ENCODE results near the gene DENND4B.
"Not testable (repeated sequence)": the region's sequence is repeated elsewhere in the genome, so short reads cannot be mapped to it uniquely, and the experiment has no call there.

DENND4B gene, protein sequence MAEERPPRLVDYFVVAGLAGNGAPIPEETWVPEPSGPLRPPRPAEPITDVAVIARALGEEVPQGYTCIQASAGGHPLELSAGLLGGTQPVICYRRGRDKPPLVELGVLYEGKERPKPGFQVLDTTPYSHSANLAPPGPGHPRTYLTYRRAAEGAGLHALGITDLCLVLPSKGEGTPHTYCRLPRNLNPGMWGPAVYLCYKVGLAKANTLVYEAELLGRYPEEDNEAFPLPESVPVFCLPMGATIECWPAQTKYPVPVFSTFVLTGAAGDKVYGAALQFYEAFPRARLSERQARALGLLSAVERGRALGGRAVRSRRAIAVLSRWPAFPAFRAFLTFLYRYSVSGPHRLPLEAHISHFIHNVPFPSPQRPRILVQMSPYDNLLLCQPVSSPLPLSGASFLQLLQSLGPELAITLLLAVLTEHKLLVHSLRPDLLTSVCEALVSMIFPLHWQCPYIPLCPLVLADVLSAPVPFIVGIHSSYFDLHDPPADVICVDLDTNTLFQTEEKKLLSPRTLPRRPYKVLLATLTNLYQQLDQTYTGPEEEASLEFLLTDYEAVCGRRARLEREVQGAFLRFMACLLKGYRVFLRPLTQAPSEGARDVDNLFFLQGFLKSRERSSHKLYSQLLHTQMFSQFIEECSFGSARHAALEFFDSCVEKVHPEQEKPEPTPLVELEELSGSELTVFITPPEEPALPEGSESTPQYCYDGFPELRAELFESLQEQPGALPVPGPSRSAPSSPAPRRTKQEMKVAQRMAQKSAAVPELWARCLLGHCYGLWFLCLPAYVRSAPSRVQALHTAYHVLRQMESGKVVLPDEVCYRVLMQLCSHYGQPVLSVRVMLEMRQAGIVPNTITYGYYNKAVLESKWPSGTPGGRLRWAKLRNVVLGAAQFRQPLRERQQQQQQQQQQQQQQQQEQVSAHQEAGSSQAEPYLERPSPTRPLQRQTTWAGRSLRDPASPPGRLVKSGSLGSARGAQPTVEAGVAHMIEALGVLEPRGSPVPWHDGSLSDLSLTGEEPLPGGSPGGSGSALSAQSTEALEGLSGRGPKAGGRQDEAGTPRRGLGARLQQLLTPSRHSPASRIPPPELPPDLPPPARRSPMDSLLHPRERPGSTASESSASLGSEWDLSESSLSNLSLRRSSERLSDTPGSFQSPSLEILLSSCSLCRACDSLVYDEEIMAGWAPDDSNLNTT (N-terminal part only)

DNA sequence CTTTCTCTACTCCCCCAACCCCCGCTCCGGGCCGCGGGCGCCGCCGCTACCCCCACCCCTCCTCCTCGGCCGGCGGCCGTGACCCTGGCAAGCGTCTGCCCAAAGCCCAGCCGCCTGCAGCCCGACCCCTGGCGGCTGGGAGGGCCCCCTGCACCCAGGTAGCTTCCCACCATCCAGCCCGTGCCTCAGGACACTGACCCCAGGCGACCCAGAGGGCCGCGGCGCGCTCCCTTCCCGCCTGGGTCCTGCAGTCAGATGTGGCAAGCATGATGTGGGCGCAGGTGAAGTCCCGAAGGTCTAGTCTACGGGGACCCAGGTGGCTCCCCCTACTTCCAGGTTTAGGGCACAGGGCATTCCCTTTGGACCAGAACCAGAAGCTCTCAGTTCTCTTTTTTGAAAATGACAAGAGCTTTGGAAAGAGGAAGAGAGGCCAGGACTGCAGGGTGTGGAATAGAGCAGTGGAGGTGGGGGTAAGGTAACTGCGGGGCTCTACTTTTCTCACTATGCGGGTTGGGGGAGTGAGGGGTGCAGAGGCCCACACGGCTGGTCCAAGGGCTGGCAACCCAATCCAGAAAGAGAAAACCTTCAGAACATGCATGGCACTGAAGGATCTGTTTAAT lies at the start of gene DENND4B:
Gene DENND4B, minus strand, starts transcription at position 97 of the 620 bp plus-strand sequence. CDS start 2,344 bp downstream, outside the sequence.
- DNase-seq, result peak; percentile 93

DNA sequence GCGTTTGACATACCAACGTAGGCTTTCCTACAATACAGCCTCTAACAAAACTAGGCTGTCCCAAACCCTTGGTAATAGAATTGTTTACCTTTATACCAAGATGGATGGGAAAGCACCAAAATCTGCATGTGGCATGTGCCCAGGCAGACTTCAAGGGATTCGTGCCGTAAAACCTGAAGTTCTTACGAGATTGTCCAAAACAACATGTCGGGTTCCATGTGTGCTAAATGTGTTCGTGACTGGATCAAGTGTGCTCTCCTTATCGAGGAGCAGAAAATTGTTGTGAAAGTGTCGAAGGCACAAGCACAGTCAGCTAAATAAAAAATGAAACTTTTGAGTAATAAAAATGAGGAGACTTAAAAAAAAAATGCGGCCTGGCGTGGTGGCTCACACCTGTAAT lies 49.1 kb upstream of the DENND4B start:
- DNase-seq, result no peak

DNA sequence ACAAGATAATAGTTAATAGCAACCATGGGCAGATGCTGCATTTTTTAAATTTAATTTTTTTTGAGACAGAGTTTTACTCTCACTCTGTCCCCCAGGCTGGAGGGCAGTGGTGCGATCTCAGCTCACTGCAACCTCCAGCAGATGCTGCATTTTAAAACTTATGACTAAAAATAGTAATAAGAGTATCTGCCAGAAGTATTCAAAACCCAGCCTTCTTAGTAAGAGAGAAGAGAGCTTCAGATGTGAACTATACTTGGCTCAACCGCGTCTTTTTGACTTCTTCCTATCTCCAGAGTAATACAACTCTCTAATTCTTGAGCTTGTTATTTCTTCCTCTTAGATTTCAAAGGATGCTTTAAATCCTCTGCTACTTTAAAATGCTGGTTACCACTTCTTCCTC lies 48.7 kb upstream of the DENND4B start:
- DNase-seq, result no peak

DNA sequence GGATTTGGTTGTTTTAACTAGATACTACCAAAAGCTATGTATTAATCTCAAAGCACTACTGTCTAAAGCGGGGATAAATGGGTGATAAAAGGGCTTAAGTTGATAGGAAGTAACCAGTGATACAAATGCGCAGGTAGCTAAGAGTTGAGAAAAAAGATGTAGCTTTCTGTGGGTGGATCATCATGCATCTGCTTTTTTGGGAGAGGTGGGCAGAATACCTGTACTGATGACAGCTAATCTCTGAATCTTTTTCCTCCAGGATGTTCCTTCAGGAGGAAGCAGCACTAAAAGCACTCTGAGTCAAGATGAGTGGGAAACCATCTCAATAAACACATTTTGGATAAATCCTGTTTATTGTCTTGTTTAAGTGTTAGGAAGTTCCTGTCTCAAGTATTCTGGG lies 45.3 kb upstream of the DENND4B start:
- no peak for DNase-seq

DNA sequence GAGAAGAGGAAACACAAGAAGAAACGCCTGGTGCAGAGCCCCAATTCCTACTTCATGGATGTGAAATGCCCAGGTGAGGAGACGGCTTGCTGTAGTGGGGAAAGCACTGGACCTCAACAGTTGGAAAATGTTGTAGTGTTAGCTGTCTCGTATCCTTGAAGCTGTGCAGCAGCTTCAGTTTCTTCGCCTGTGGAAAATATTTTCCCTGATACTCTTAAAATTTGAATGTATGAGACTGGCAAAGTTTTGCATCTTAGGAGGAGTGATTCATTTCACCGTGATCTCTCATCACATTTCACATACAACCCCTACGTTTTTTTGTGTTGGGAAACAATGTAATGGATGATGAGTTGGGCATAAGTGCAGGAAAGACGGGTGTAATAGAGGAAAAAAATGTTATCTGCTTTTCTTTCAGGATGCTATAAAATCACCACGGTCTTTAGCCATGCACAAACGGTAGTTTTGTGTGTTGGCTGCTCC lies 44.7 kb upstream of the DENND4B start:
- DNase-seq, result no peak

DNA sequence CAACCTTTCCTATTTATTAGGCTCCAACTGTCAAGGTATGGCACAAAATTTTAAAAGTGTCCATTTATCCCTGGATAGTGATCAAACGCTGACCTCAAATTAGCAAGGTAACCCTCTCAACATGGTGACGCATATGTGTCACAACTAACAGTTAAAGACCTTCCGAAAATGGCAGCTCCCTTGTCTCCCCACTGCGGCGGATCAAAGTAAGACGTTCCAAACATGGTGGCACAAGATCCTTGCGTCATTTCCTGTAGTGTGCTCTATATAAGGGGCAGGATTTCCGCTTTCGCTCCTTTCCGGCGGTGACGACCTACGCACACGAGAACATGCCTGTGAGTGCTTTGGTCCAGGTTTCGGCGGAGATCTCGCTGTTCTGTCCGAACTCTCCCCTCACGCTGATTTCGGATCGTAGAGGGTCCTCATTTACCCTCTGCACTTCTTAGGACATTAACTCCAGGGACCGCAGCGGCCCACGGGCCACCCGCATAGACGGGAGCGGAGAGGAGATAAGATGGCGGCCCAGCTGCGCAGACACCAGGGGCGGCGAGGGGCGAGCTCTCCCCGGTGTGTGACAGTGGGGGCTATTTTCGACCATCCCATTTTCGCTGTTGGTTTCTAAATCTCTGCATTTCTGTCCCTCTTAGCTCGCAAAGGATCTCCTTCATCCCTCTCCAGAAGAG lies 44.1 kb upstream of the DENND4B start, which contains the start of gene RPS27:
Gene RPS27, plus strand, starts transcription at position 295 of the 683 bp plus-strand sequence. Its CDS starts 35 bp downstream, at position 330.
- peak; percentile 99 for DNase-seq

DNA sequence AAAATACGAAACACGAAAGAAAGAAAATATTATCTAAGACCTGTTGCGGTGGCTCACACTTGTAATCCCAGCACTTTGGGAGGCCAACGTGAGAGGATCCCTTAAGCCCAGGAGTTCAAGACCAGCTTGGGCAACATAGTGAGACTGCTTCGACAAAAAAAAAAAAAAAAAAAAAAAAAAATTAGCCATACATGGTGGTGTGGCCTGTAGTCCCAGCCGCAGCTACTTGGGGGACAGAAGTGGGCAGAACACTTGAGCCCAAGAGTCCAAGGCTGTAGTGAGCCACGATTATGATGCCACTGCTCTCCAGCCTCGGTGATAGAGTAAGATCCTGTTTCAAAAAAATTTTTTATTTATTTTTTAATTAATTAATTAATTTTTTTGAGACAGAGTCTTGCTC lies 41.1 kb upstream of the DENND4B start:
- no peak for DNase-seq

DNA sequence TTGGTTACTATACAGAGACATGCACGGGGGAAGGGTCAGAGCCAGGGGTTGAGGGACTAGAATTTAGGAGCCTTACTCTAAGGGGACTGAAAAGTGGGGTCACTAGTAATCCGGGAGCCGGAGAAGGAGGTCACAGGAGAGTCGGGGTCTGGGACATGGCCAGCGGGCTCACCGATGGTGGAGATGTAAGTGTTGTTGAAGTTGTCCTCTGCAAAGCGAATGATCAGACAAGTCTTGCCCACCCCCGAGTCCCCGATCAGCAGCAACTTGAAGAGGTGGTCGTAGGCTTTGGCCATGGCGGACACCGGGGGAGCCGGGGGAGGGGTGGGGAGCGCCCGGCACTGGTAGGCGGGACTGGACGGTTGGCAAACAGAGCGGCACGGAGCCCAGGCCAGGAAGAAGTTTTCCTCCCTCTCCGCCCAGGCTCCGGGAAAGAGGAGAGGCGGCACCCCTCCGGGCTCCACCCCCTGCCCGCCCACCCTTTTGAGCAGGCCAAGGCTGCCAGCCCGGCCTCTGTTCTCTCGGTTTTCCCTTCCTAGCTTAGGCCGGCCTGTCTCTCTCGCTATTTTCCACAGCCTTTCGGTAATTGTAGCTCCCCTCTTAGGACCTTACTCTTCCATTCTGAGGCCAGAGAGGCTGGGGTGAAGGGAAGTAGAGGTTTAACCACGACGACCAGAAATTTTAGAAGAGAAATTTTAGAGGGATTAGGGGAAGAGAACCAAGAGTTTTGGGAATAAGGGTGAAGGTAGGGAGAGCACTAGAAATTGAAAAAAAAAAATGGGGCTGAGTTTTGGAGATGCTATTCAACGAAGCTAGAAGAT lies 39.6 kb upstream of the DENND4B start, which contains the start of gene RAB13:
Gene RAB13, minus strand, starts transcription at position 399 of the 821 bp plus-strand sequence. Its CDS starts 103 bp downstream, at position 296.
- DNase-seq, result peak; percentile 83

DNA sequence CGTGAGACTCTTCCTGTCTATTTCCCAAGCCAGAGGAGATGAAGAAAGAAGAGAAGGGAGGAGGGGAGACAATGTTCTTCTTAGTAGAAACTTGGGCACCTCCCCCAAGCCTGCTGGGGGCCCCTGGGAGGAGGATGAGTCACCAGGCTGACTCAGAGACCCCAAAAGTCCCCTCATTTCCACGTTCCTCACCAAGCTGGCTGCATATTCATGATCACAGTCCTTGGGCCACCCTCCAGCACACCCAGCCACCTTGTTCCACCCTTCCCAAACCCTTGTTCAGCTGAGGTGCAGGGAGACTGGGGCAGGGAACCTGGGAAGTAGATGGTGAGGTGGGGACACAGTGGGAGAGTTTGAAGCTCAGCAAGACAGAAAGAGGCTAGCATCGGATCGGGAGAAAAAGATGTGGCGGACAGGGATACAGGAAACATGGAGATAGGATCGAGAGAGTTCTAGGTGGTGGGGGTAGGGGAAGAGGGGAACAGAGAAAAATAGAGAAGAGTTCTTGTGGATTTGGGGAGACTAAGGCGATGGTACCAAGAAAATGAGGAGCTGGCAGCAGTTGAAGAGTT lies 38.9 kb upstream of the DENND4B start:
- peak; percentile 64 for DNase-seq

DNA sequence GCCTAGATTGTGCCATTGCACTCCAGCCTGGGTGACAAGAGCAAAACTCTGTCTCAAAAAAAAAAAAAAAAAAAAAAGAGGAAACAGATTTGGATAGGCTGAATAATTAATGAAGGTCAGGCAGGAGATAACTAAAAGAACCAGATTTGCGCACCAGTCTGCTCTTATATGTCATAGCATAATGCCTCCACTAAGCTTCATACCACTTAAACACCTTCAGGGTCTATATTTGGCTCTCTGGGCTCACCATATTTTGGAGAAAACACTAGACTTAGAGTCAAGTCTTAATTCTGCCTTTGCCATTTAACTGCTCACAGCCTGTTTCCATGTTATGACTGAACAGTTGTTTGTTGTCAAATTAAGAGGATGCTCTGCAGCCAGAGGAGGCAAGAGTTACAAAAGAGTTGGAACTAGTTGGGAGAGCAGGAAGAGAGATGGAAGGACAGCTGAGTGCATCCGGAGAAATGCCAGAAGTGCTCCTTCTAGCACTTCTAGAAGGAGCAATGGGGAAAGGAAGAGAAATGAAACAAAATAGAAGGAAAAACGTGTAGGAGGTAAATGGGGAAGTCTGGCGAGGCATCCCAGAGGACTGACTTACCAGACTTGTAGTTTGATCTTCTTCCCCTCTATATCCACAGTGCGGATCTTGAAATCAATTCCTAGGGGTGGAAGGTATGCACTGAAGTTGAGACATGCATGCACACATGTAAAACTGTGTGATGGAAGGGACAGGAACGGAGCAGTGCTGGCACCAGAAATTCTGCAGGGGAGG lies 37.8 kb upstream of the DENND4B start:
- DNase-seq, result no peak

DNA sequence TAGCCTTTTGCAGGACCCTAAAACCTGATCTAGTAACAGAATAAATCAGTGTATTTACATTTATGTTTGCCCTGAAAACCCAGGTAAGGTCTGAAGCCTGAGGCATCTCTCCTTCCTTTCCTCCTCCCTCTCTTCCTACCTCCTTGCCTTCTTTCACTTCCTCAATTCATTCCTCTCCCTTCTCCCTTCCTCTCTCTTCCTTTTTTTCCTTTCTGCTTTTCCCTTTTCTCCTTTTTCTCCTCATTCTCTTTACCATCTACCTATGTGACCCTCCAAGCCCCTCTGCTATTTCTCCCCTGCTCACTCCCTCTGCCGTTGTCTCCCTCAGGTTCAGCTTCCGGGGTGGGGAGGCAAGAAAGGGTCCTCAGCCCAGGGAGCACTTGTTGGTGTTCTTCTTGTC lies 35.2 kb upstream of the DENND4B start:
- DNase-seq, result not testable (repeated sequence)

DNA sequence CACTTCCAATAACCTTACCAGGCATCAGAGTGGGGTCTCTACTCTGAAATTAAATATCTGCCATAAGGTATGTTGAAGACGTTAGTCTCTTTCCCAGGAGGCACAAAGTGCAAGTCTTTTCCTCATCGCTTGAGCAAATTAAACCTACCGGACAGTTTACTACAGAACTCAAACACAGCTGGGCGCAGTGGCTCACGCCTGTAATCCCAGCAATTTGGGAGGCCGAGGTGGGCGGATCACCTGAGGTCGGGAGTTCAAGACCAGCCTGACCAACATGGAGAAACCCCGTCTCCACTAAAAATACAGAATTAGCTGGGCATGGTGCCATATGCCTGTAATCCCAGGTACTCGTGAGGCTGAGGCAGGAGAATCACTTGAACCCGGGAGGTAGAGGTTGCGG lies 32.6 kb upstream of the DENND4B start:
- DNase-seq, result not testable (repeated sequence)

DNA sequence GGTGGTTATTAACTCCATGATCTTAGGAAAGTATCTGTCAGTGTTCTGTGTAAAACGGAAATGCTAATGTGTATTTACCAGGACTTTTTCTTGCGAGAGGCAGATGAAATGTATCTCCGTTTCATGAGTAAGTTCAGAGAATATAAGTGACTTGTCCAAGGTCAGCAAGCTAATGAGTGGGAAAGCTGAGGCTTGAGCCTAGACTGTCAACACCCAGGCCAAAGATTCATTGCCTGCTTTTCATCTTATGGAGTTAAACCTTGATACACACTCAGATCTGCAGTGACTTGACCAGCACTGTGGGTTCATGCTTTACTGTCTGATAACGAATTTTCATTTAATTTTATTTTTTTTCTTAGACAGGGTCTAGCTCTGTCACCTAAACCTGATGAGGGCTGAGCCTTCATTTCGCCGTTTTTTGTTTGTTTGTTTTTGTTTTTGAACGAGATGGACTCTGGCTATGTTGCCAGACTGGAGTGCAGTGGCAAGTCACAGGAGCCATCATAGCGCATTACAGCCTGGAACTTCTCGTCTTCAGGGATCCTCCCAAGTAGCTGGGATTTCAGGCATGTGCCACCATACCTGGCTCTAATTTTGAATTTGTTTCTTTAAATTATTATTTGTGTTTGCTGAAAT lies 31.9 kb upstream of the DENND4B start:
- DNase-seq, result no peak

DNA sequence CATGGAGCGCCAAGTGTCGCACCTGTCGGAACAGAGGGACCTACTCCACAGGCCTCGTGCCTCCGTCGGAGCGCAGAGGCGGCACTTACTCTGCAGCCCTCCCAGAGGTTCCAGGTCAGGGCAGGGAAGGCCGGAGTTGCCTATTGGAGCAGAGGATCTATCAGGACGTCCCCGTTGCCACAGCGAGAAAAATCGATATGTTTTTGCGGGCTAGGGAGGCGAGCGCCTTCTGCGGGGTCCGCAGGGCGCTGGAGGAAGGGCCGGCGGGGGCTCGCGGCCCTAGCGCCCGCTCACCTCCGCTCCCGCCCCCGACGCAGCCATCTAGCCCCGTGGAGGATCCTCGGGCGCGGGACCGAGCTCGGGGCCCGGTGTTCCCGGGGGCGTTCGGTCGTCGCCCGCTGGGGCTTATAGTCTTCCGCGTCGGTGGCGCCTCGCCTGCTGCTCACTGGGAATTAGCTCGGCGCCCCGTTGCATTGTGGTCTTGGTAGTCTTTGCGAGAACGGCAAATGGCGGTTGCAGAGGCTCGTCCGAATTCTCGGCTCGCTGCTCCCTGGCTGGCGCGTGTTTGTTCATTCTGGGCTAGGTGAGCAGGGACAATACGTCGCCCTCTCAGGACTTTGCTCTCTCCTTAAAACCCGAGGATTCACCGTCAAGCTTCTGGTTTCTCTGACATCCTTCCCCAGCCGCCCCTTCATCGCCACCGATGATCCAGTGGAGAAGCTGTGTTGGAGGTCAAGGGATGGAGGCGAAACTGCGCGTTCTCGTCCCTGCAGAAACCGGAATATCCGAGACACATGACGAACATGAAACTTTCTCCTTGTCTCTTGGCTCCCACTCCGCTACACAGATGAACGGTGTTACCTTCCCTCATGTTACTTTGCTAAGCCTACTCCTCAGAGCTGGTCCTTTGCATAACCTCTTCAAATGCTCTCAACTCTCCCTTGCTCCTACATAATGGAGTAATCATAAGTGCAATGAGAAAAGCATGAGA lies 31.0 kb upstream of the DENND4B start, which contains the start of gene JTB:
Gene JTB, minus strand, starts transcription at position 425 of the 991 bp plus-strand sequence. Its CDS starts 422 bp downstream, at position 3.
- DNase-seq, result peak; percentile 95

DNA sequence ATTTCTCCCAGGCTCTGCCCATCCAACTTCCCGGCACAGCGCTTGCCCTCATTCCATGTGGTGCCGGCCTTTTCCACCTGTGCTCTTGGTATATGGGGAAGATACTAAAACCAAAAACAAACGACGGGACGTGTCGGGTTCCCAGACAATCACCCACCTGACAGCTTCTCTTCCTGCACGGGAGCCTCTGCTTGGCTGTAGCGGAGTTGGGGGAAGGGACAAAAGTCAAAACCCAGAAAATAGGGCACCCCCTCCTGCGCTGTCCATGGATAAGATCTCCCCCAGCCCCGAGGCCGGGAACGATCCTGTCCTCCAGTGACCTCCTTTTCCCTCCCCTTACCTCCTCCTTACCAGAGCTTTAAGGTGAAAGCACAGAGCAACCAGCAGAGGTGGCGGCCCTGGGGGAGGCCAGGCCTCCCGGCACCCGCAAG lies 30.3 kb upstream of the DENND4B start:
- DNase-seq, result peak; percentile 63

DNA sequence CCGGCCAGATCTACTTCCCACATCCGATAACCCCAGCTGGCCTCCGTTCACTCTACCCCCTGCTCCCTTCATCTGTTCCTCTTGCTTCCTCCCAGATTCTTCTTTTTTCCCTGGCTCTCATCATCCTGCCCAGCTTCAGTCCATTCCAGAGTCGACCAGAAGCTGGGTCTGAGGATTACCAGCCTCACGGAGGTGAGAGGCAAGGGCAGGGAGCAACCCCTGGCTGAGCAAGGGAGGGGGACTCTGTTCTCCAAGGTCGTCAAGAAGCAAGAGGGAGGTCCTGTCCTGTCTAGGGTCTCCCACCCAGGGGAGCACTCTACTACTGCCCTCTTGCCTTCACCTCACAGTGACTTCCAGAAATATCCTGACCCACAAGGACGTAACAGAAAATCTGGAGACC lies 27.0 kb upstream of the DENND4B start:
- no peak for DNase-seq

DNA sequence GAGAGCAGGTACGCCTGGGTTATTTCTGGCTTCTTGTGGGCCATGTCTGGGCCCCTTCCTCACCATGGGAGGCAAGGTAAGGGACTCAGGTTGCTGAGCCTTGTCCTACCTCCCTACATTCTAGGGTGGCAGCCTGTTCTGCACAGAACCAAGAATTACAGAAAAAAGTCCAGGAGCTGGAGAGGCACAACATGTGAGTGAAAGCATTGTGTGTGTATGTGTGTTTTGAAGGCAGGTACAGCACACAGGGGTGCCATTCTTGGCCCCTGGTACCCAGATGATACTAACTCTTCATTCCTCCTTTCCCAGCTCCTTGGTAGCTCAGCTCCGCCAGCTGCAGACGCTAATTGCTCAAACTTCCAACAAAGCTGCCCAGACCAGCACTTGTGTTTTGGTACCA lies 26.6 kb upstream of the DENND4B start:
- DNase-seq, result no peak

DNA sequence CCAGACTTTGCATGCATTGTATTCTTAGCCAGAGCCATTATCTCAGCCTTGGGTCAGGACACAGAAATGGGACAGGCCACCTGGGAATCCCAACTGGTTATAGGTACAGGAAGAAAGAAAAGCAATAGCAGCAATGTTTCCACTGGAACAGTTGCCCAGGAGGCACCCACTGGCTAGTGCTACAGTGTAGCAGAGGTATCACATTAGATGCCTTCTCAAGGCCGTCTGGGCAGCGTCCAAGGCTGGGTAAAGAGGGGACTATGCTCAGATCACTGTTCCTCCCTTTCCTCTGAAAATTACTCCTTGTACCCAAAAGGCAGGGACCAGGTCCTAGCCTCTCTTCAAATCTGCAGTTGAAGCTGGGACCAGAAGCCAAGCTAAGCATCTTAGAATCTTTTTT lies 23.8 kb upstream of the DENND4B start:
- DNase-seq, result no peak
